Kidney epithelial cell (primary cell): ENCODE measurements around the gene SMAD2. TPM values are rescaled to one million over a fixed set of nuclear protein-coding genes. Genes with fewer than 3 reads are reported as not detected.

ENCODE experiments used
- DNase-seq: peaks from one replicate; pipeline ENCODE4 v3.0.0-alpha.2; 2010; ENCODE audit warnings: low read depth
- H3K27me3 ChIP-seq: 2 replicates; pipeline ENCODE4 v1.6.0; 2011; ENCODE audit warnings: low read length; ENCODE audit not compliant: control insufficient read depth, insufficient read depth
- H3K36me3 ChIP-seq: 2 replicates; pipeline ENCODE4 v1.5.1; 2011; ENCODE audit warnings: low read length; ENCODE audit not compliant: control insufficient read depth, insufficient read depth
- H3K4me3 ChIP-seq: 2 replicates; pipeline ENCODE4 v1.5.1; 2011; ENCODE audit warnings: low read depth, mild to moderate bottlenecking, control low read depth, low read length
- CTCF ChIP-seq: IDR thresholded peaks from 2 replicates; pipeline ENCODE4 v1.5.1; 2011; ENCODE audit warnings: mild to moderate bottlenecking, moderate library complexity, low read length, control low read depth, inconsistent platforms; ENCODE audit not compliant: insufficient read depth, poor library complexity, severe bottlenecking
- total RNA-seq: library from RNA; depleted of rRNA; stranded (reverse); fragments of >200 nt; gene quantifications from 2 replicates; pipeline ENCODE4 v1.2.3, GENCODE V29; 2015

The SMAD2 gene
- total RNA-seq, 1 donor from 2014 or later, result 122 TPM

DNA sequence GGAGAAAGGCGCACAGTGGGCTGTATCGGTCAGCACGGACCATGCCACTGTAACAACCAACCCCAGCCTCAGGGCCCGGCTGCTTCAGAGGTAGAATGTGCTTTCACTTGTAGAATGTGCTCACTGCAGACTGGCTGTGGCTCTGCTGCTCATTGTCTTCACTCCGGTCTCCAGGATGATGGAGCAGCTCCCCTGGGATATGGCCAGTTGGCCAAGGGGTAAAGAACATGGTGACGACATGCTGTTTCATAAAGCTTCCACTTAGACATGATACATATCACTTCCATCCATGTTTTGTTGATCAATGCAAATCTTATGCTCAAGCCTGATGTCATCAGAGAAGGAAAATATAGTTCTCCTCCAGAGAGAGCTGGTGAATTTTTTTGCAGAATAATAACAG is 127.7 kb downstream of the SMAD2 start:
- TF ChIP-seq CTCF, result no peak
- no peak overlapping the region for H3K4me3 ChIP-seq
- H3K27me3 ChIP-seq, result peaks cover 4% of the 10 kb centered on the region
- no peaks in the 10 kb centered on the region for H3K36me3 ChIP-seq
- DNase-seq, result no peak

DNA sequence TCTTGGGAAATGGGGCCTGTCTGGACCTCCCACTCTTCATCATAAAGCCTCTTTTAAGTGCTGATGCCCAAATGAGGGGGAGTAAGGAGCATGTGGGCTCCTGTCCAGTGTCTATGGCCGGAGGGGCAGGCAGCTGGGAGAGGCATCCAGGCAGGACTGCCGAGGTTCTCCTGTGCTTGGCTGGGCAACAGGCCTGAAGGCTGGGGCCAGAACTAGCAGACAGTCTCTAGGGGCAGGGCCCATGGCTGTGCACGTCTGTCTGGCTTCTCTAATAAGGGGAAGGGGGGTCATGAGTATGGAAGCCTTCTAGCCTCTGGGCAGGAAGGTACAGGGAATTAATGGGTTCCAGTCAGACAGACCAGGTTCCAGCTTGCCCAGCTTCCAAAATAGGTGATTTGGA is 128.6 kb downstream of the SMAD2 start:
- no peak for TF ChIP-seq CTCF
- Histone ChIP-seq H3K36me3 (no peaks in the 10 kb centered on the region), H3K4me3 (no peak overlapping the region), H3K27me3 (peaks cover 6% of the 10 kb centered on the region)
- no peak for DNase-seq

GRCh38 chr18:47800756-47801155 is 129.7 kb downstream of the SMAD2 start:
- Histone ChIP-seq H3K27me3 (peaks cover 6% of the 10 kb centered on the region), H3K4me3 (no peak overlapping the region), H3K36me3 (no peaks in the 10 kb centered on the region)
- no peak for DNase-seq
- TF ChIP-seq CTCF, result no peak

GRCh38 chr18:47800248-47800647 is 130.2 kb downstream of the SMAD2 start:
- H3K4me3 ChIP-seq, result no peak overlapping the region
- no peaks in the 10 kb centered on the region for H3K36me3 ChIP-seq
- no peak for TF ChIP-seq CTCF

GRCh38 chr18:47799376-47799775 is 131.1 kb downstream of the SMAD2 start:
- Histone ChIP-seq H3K4me3 (no peak overlapping the region), H3K27me3 (peaks cover 10% of the 10 kb centered on the region), H3K36me3 (no peaks in the 10 kb centered on the region)
- no peak for DNase-seq
- no peak for TF ChIP-seq CTCF

More at GRCh38 chr18:47800248-47800647, 130.2 kb downstream of the SMAD2 start:
- no peak for DNase-seq
- peaks cover 7% of the 10 kb centered on the region for H3K27me3 ChIP-seq

- no peak overlapping the region for H3K4me3 ChIP-seq
- peaks cover 10% of the 10 kb centered on the region for H3K27me3 ChIP-seq
- no peaks in the 10 kb centered on the region for H3K36me3 ChIP-seq
- no peak for DNase-seq
- no peak for TF ChIP-seq CTCF
Measured at GRCh38 chr18:47798366-47798765, 132.1 kb downstream of the SMAD2 start.
